Right atrium auricular region (tissue), 2 donors: ENCODE results near the gene ULBP3. TPM values are rescaled to one million over a fixed set of nuclear protein-coding genes. Genes with fewer than 3 reads are reported as not detected.
A peak's percentile ranks its signal among the peaks of the same experiment; 100 is the strongest.
"Not testable (repeated sequence)": the region's sequence is repeated elsewhere in the genome, so short reads cannot be mapped to it uniquely, and the experiment has no call there.

Source experiments
- DNase-seq: peaks from one replicate; pipeline ENCODE4 v3.0.0-alpha.2; 2019; ENCODE audit warnings: low spot score
- H3K27ac ChIP-seq, 2 donors: fragments of 200-600 bp; sonication (generic); 1 replicate in 1 of 2; 2 replicates in 1 of 2; pipeline ENCODE4 v1.5.1; 2016 to 2019
- H3K27me3 ChIP-seq, 2 donors: fragments of 200-600 bp; sonication (generic); one replicate each; pipeline versions ENCODE4 v1.5.1 to v1.6.0; 2017 to 2019
- H3K36me3 ChIP-seq: fragments of 200-600 bp; sonication (generic); one replicate; pipeline ENCODE4 v1.5.1; 2016
- H3K4me1 ChIP-seq, 2 donors: fragments of 200-600 bp; sonication (generic); one replicate each; pipeline versions ENCODE4 v1.5.1 to v1.6.0; 2017 to 2019
- H3K4me3 ChIP-seq, 2 donors: fragments of 200-600 bp; sonication (generic); 1 replicate in 1 of 2; 2 replicates in 1 of 2; pipeline ENCODE4 v1.5.1; 2017 to 2019; ENCODE audit warnings: mild to moderate bottlenecking in 1 of 2, moderate library complexity in 1 of 2
- H3K9me3 ChIP-seq, 2 donors: fragments of 200-600 bp; sonication (generic); one replicate each; pipeline ENCODE4 v1.5.1; 2019
- total RNA-seq, 2 donors: library from RNA; depleted of rRNA; stranded (reverse); fragments of >200 nt; gene quantifications; one replicate each; pipeline ENCODE4 v1.1.0, GENCODE V29; 2016
- TF ChIP-seq, protein P1 (sequence below), 2 donors: fragments of 200-600 bp; sonication (generic); IDR thresholded peaks; one replicate each; pipeline ENCODE4 v1.5.1; 2019; ENCODE audit warnings: antibody characterized with exemption in 2 of 2

ULBP3 gene
- total RNA-seq, 2 donors from 2014 or later, result 1.4 to 2.0 TPM

DNA sequence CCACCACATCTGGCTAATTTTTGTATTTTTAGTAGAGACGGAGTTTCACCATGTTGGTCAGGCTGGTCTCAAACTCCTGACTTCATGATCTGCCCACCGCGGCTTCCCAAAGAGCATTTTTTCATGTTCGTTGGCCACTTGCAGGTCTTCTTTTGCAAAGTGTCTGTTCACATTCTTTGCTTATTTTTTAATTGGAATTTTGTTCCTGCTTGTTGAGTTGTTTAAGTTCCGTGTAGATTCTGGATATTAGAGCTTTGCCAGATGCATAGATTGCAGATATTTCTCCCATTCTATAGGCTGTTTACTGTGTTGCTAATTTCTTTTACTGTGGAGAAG, 51.8 kb downstream of the ULBP3 start:
- not testable (repeated sequence) for H3K9me3 ChIP-seq, H3K36me3 ChIP-seq, H3K4me3 ChIP-seq, DNase-seq, H3K27ac ChIP-seq, H3K4me1 ChIP-seq
- TF ChIP-seq, protein P1, sequence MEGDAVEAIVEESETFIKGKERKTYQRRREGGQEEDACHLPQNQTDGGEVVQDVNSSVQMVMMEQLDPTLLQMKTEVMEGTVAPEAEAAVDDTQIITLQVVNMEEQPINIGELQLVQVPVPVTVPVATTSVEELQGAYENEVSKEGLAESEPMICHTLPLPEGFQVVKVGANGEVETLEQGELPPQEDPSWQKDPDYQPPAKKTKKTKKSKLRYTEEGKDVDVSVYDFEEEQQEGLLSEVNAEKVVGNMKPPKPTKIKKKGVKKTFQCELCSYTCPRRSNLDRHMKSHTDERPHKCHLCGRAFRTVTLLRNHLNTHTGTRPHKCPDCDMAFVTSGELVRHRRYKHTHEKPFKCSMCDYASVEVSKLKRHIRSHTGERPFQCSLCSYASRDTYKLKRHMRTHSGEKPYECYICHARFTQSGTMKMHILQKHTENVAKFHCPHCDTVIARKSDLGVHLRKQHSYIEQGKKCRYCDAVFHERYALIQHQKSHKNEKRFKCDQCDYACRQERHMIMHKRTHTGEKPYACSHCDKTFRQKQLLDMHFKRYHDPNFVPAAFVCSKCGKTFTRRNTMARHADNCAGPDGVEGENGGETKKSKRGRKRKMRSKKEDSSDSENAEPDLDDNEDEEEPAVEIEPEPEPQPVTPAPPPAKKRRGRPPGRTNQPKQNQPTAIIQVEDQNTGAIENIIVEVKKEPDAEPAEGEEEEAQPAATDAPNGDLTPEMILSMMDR (IDR thresholded peaks at IDR 0.05), result peak in 1 of 2 donors; percentile 13
- peaks cover 15 to 30% of the 10 kb centered on the region in 2 donors for H3K27me3 ChIP-seq

DNA sequence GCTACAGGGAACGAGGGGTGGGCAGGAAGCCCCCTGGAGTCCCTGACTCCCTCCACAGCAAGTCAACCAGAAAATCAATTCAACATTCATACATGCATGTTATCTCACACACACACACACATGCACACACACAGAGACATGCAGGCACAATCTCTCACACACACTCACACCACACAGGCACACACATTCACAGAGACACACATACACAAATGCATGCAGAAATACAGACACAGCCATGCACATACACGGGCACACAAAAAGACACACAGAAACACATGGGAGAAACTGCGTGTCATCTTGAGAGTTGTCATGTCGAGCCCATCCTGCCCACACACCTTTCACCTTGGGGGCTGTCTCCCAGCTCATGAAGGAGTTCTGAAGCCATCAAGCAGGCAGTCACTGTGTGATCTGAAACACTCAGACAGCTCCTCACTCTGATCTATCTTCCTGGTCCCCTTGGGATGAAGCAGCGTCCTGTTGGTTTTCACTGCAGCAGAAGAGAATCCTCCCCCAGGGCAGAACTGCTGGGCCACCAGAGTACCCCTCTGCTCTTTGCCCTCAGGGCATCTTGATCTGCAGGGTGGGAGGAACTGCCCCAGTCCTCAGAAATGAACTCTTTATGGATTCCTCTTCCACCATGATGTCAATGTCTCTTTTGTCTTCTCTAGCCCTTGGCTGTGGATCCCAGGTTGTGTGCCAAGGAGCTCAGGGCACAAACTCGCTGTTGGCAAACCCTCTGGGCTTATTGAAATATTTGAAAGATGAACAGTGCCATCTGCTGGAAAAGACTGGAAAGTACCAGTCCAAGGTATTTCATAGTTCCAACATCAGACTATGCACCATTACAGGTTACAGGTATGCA, 52.4 kb downstream of the ULBP3 start:
- peaks cover 0 to 10% of the 10 kb centered on the region in 2 donors for H3K4me1 ChIP-seq
- TF ChIP-seq, protein P1 (IDR thresholded peaks at IDR 0.05), result peak; percentile 53 to 82
- peaks cover 15 to 30% of the 10 kb centered on the region in 2 donors for H3K27me3 ChIP-seq
- DNase-seq, result no peak
- no peak overlapping the region for H3K27ac ChIP-seq
- H3K4me3 ChIP-seq, result no peak overlapping the region
- no peaks in the 10 kb centered on the region for H3K36me3 ChIP-seq
- H3K9me3 ChIP-seq, result no peaks in the 10 kb centered on the region

DNA sequence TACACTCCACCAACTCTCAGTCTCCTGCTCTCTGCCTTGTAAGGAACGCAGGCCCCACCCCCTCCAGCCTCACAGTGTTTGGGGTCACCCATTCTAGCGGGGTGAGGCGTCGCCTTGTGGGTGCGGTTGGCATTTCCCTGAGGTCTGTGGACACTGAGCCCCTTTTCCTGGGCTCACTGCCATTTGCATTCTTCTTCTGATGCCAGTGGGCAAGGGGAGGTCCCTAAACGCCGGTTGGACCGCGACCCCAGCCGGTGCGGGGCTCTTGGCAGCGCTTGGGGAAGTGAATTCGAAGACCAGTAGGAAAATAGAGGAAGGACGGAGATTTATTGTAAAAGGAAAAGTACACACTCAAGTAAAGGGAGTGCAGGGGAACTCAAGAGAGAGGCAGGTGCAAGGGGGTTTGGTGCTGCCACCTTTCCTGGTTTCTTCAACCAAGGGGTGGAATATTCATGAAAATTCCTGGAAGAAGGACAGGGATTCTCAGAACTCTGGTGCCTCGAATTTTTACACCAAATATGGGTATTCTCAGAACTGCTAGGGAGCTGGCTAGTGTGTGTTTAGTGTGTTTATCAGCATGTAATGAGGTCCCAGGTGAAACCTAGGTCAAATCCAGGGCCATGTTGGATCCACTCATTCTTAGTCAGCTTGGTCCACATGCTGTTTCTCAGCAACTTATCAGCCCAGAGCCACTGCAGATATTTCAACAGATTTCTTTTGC, 53.5 kb downstream of the ULBP3 start:
- H3K9me3 ChIP-seq, H3K4me3 ChIP-seq, DNase-seq, H3K27ac ChIP-seq, H3K36me3 ChIP-seq, H3K4me1 ChIP-seq: not testable (repeated sequence)
- peaks cover 15 to 30% of the 10 kb centered on the region in 2 donors for H3K27me3 ChIP-seq

DNA sequence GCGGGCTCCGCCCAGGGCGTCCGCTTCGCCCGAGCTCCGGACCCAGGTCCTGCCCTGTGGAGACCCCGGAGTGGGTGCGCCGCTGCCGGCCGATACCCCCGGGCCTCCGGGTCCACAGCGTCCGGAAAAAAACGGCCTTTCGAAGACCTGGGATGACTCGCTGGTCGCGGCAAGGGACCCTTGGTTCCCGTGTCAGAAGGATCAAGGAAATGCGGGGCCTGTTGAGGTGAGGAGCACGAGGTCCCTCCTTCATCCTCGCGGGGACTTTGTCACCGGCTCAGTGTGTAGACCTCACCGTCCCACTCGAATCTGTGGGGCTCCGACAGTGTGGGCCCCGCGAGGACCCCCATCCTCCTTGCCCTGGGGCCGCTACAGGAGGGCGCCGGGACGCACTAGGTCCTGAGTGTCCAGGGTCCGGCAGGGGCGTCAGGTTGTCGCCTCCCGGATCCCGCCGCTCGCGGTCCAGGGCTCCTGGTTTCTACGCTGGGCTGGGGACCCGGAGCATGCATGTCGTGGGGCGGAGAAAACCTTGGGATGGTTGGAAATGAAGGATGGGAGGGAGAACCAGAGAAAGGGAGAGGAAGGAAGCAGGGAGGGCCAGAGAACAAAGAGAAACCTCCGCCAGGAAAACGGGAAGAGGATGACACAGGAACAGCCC, 54.2 kb downstream of the ULBP3 start:
- not testable (repeated sequence) for H3K4me1 ChIP-seq, DNase-seq, H3K4me3 ChIP-seq, H3K27ac ChIP-seq, H3K9me3 ChIP-seq, H3K36me3 ChIP-seq
- H3K27me3 ChIP-seq, result peaks cover 15 to 30% of the 10 kb centered on the region in 2 donors

DNA sequence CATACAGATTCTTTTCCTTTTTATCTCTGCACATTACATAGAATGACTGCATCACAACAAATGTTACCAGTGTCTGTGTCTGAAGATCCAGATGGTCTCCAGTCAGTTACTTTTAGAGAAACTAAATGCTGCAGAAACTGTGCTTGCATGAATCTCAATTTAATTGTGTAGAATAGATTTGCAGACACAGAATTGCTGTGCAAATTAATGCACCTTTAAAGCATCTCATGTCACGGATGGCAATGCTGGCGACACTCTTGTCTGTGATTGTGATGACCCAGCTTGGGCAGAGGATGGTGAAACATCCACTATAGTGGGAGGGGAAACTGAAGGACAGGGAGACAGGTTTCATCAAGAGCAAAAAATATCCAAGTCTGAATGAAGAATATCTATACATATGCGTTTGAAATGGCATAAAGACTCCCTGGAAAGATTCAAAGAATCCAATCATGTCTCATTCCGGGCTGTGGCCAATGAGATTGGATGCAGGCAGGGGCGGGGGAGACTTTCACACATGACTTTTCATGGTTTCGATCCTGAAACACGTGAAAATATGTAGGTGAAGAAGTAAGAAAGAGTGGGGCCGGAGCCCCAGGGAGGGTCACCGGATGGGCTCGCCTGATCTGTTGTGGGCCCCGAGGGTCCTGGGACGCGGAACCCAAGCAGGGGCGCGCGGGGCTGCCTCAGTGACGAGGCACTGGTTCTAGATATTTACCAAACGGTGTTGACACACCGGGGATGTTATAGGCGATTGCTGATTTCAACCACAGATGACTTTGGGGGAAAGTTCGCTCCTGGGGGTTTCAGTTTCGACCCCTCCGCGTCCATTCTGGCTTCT, 54.9 kb downstream of the ULBP3 start:
- H3K36me3 ChIP-seq, H3K4me1 ChIP-seq, H3K9me3 ChIP-seq, H3K4me3 ChIP-seq, DNase-seq, H3K27ac ChIP-seq: not testable (repeated sequence)
- peaks cover 15 to 30% of the 10 kb centered on the region in 2 donors for H3K27me3 ChIP-seq

DNA sequence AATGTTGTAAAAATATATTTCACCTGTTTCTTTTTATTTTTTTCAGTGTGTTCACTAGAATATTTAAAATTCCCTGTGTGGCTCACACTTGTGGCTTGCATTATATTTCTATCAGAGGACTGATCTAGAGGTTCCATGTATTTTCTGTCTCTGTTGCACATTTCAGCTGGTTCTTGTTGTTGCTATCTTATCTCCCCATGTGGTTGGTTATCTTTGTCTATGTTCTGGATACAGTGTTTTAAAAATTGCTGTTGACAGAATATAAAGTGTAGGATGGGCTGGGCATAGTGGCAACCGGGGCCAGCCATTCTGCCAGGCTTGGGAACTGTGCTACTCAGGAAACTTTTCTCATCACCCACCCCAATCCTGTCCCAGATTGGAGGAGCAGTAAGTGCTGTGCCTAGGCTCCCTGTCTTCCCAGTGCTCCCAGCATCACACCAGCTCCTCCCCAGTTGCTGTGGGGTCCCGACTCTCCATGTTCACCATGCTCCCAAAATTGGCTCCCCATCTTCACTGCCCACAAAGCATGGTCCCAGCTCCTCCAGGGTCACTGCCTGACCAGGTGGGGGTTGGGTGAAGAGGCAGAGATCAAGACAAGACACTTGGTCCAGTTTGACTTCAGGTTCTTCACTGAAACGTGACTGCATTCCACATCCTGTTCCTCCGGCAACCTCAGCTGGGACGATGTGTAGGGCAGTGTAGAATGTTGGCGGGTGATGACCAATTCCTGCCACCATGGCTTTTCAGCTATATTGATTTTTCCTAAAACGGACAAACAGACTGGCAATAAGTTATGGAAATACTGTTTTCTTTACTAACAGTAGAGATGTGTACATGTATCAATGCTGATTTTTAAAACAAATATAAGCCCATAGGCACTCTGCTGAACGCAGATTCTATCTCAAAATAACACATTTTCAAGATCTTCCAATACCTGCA, 55.8 kb downstream of the ULBP3 start:
- not testable (repeated sequence) for H3K36me3 ChIP-seq, H3K9me3 ChIP-seq, DNase-seq, H3K27ac ChIP-seq, H3K4me3 ChIP-seq, H3K4me1 ChIP-seq
- peaks cover 15 to 30% of the 10 kb centered on the region in 2 donors for H3K27me3 ChIP-seq

Other genes with a start within 250 kb of the ULBP3 start
- gene LRP11, start 204.8 kb downstream of the ULBP3 start, total RNA-seq, result 10 to 100 TPM; 17.0 to 25.7 TPM
- 1 to 10 TPM in 1 of 2 donors, under 1 TPM in 1; 0.52 to 4.3 TPM for gene RAET1E, start 171.0 kb downstream of the ULBP3 start, total RNA-seq
- gene RAET1G, start 146.0 kb downstream of the ULBP3 start, total RNA-seq, result 1 to 10 TPM; 1.5 to 1.6 TPM
- gene ULBP2, start 127.1 kb downstream of the ULBP3 start, total RNA-seq, result 1 to 10 TPM in 1 of 2 donors, under 1 TPM in 1; 0.82 to 2.4 TPM
- gene ULBP1, start 105.2 kb downstream of the ULBP3 start, total RNA-seq, result under 1 TPM; 0.11 to 0.31 TPM
- not detected for gene RAET1L, start 43.6 kb downstream of the ULBP3 start, total RNA-seq
- 100 to 1,000 TPM in 1 of 2 donors, 10 to 100 TPM in 1; 85.4 to 130 TPM for gene PPP1R14C, start 73.9 kb upstream of the ULBP3 start, total RNA-seq